ENCODE results near the gene ZNF814.

DNA sequence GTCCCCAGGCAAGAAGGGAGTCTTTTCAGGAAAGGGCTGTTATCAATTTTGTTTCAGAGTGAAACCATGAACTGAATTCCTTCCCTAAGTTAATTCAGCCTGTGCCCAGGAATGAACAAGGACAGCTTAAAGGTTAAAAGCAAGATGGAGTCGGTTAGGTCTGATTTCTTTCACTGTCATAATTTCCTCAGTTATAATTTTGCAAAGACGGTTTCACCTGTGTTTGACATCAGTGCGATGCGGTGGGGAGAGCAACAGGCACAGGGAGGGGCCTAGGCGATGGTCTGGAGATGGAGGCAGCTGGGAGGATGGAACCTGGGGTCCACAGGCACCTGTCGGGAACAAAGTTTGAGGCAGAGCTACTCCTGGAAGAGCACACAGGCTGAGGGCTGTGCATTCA, 68.2 kb downstream of the ZNF814 start:
- no peak for TF ChIP-seq EZH2 (IDR thresholded peaks at IDR 0.05; ENCODE audit: insufficient read depth, poor library complexity, severe bottlenecking)
- no peak for TF ChIP-seq EZH2phosphoT487 (IDR thresholded peaks at IDR 0.05; ENCODE audit: insufficient read depth, low read depth)
